ENCODE data around the gene NUP93.

DNA sequence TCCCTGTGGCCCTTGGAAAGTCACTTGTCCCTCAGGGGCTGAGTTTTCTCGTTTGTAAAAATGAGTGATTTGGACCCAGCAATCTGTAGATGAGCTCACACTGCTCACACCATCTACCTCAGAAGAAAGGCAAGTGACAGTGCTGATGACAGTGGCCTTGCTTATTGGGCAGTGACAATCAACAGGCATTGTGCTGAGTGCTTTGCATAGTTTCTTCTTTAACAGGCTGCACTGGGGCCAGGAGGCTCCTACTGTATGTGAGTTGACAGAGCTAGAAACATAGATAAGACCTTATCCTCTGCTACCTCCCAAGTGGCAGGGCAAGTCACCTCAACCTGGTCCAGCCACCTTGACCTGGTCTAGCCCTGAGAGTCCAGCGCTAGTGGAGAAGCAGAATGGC is 105.4 kb downstream of the NUP93 start:
- TF ChIP-seq CTCF (IDR thresholded peaks at IDR 0.05), result no peak
- TF ChIP-seq POLR2A (IDR thresholded peaks at IDR 0.05), result no peak
